Prostate gland (tissue), 2 donors: ENCODE data around the gene HOXD4.

Experiments used
- CTCF ChIP-seq, 4 experiments: fragments of 200-600 bp in 2 of 4; fragments of 450-650 bp in 2 of 4; sonication (generic) in 2 of 4; IDR thresholded peaks; 1 replicate in 3 of 4; 2 replicates in 1 of 4; pipeline ENCODE4 v1.5.1; 2016 to 2019; ENCODE audit warnings: antibody characterized with exemption in 4 of 4, mild to moderate bottlenecking in 2 of 4, moderate library complexity in 2 of 4
- POLR2A ChIP-seq: fragments of 450-650 bp; IDR thresholded peaks from one replicate; pipeline ENCODE4 v1.6.1; 2016; ENCODE audit warnings: antibody characterized with exemption, mild to moderate bottlenecking
- POLR2AphosphoS5 ChIP-seq: sonication (generic); formaldehyde crosslinking; IDR thresholded peaks from one replicate; pipeline ENCODE4 v1.6.1; 2017; ENCODE audit warnings: antibody characterized with exemption

GRCh38 chr2:176172007-176172894, 20.9 kb downstream of the HOXD4 start:
- TF ChIP-seq POLR2A, result no peak
- no peak for TF ChIP-seq CTCF (IDR thresholded peaks at IDR 0.05)
- TF ChIP-seq POLR2AphosphoS5, result no peak
